Measurements from ENCODE around the gene C3orf62.
A peak's percentile ranks its signal among the peaks of the same experiment; 100 is the strongest.

The C3orf62 gene

DNA sequence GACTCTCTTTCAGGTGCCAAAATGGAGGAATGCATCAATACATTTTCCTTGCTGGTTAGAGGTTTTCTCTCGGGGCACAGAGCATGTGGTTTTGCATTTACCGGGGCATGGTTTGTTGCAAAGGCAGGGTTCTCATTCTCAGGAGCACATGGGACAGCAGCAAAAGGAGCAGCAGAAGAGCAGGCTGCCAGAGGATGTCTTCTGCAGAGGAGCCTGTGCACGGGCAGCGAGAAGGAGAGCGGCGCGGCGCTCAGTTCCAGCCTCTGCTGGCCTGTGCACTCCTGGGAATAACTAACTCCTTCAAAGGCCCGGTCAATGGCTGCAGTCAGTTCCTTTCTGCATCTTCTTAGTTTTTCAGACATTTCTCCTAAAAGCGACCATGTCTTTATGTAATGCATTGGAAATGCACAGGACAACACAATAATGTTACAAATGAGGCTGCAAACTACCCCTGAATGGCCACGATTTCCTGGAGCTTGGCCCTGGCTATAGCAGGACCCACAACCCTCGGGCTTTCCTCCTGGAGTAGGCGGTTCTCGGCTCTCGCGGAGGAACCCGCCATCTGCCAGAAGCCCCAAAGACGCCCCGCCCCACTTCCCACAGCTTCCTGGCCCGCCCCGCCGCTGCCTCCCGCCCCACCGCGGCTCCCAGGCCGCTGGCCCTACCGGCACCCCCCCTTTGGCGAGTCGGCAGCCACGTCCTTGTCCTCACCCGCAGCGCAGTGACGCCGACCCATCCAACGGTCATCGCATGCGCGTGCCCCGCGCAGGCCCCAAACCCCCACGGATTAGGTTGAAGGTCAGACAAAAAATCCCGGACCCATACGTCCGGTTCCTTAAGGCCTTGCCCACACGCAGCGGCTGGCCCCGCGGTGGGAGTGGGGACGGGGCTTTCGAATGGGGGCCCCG is at the start of gene C3orf62:
Gene C3orf62, minus strand, starts transcription at position 758 of the 908 bp plus-strand sequence. Its CDS starts 360 bp downstream, at position 398.
- DNase-seq (ENCODE audit: low read depth in 1 of 2, low spot score in 1 of 2), result peak; percentile 43 to 60

DNA sequence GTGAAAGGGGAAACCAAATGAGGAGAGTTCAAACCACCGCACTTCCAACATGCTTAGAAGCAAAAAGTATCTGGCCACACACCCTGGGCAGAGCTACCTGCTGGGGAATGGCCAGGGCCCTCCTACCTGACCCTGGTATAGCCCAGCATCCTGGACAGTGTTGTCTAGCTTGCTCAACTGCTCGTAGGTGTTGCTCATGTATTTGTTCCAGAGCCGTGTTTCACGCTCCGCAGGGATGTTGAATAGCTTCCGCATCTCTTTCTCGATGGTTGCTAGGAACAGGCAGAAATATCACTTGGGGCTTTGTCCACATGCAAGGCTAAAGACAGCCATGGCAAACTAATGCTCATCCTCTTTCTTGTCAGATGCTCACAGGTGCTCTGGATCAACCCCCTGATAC is 47.7 kb upstream of the C3orf62 start:
- no peak for DNase-seq (ENCODE audit: low read depth in 1 of 2, low spot score in 1 of 2)

DNA sequence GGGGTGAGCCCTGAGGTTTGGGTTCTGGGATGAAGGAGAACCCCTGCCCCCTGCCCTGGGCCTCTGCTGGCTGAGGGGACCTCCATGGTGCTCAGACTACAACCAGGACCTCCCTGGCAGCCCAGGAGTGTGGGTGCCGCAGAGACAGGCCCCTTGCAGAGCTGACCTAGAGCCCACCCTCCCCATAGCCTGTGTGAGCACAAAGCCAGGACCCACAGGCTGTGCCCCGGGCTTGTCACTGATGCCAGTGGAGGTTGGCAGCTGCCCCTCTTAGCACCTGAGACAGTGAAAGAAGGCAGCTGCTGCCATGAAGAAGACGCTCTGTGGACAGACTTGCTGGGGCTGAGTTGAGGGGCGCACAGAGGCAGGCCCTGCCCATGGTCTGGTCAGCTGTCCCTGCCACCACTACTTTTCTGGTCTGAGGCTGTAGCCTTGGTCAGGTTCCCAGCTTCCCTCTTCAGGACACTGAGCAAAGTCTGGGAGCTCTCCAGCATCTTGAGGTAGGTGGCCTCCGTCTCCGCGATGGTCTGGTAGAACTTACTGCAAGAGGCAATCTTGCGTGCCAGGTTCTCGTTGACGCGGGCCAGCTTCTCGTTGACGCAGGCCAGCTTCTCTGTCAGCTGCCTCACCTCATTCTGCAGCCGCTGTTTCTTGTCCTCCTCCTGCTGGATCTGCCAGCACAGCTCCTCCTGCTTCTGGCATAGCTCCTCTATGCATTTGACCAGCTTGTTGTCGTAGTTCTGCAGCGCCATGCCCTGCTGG is 39.8 kb upstream of the C3orf62 start:
- no peak for DNase-seq (ENCODE audit: low read depth in 1 of 2, low spot score in 1 of 2)

DNA sequence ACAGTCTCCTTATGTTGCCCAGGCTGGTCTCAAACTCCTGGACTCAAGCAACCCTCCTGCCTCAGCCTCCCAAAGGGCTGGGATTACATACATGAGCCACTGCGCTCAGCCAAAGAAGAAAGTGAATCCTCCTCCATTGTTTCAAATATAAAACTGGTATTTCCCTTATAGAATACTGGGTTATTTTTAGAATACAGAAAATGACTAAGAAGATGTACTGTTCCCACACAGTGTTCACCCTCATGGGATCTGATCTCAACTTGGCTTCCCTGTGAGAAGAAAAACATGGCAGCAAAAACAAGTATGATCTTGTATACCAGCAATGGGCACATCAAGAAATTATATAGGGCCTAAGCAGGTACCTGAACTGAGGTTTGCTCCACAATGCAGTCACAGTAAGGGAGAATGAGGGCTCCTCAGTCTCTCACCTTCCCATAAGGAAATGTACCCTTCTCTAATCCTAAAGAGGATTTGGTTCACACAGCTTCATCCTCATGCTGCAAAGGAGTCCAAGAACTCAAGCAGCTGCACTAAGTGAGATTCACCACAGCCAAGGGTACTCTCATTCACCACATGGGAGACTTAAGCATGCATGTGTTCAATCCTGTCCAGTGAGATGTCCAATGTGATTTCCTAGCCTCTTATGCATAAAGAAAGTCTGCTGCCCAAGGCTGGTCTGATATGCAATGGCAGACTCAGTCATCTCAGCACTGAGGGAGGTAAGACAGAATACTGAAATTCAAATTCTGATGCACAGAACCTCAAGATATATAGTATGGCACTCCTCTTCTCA is 37.1 kb upstream of the C3orf62 start:
- no peak for DNase-seq (ENCODE audit: low read depth in 1 of 2, low spot score in 1 of 2)

DNA sequence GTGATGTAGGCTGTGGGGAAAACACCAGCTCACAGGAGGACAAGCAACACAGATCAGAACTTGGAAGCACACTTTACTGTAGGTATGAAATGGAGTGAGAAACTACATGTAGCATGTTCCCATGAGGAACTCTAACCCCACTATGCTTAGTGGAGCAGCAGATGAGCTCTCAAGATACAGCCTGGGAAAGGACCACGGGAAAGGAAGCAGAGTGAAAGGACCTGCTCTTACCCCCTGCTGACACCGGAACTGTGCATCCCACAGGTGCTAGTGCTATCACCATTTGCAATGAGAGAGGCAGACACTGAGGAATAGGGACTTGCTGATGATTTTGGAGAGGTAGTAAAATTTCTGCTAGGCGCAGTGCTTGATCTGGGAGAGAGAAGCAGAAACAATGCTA is 34.3 kb upstream of the C3orf62 start:
- no peak for DNase-seq (ENCODE audit: low read depth in 1 of 2, low spot score in 1 of 2)

DNA sequence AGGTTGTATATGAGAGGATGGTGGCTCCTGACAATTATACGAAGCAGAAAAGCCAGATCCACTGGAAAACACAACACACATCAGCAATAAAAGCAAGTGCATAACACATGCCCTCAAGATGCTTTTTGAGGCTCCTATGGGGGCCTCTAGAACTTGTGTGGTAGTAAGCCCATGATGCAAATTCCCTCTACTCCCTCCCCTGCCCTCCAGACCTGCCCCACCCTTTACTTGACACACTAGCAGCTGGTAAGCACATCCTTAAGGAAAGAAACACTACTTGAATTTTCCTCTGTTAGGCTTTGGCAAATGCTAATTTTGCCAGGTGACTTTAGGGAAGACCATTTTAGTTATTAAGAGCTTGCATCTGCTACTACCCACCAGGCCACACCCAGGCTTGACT is 33.6 kb upstream of the C3orf62 start:
- no peak for DNase-seq (ENCODE audit: low read depth in 1 of 2, low spot score in 1 of 2)

DNA sequence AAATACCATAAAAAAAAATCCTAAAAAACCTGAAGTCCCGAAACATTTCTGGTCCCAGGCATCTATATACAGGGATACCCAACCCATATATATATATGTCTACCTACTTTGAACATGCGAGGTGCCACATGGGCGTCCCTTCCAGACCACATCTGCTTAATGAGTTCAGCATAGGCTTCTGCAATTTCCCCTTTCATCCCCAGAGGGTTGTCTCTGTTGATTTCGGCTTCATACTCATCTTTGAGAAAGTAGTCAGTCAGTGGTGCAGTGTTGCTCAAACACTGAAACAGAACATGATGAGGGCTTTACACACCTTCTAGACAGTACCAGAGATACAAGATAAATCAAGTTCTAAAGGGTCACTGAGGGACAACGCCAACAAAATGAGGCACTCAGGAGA is 28.6 kb upstream of the C3orf62 start:
- no peak for DNase-seq (ENCODE audit: low read depth in 1 of 2, low spot score in 1 of 2)

DNA sequence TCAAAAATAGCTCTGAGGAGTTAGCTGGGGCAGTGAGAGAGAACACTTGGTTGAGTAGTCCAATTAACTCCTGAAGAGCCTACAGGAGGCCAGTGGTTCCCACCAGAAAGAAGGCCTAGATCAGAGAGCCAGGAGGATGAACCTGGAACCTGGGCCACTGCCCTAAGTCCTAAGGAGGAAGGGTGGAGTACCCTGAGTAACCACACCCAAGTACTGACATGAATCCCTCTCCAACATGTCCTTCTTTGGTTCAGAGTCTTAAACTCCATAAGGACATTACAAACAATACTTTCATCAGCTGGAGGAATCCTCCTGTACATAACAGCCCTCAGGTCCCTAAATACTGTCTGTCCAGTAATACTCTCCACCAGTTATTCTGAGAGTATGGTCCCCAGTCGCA is 25.6 kb upstream of the C3orf62 start:
- DNase-seq (ENCODE audit: low read depth in 1 of 2, low spot score in 1 of 2), result no peak

DNA sequence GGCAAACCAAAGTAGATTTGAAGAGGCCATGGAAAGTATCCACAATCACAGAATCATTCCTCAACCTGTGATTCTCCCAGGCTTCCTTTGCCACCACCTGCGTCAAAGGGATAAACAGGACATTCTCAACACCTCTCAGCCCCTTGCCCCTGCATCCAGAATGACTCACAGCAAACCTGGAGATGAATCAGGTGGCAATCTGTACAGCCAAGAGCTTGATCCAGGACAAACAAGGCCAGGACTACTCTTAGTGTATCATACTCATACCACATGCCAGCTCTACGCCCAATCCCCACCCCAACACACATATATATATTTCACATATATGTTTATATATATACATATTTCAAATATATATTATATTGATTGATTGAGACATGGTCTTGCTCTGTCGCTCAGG is 23.6 kb upstream of the C3orf62 start:
- no peak for DNase-seq (ENCODE audit: low read depth in 1 of 2, low spot score in 1 of 2)

DNA sequence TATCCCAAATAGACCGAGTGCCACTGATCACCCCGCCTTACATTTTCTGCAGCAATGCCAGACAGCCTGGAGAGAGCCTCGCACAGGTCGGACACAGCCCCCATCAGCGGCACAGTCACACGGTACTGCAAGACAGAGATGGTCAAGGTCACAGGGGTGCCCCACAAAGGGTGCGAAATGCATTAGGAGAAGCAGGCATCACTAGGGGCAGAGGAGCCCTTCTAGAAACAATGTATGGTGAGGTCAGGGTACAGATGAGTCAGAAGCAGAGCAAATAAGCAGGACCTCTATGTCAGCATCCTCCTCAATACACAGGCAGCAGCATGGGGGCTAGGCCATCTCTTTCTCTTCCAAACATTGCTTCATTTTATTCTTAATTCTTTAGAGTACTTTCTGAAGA is 21.5 kb upstream of the C3orf62 start:
- no peak for DNase-seq (ENCODE audit: low read depth in 1 of 2, low spot score in 1 of 2)

DNA sequence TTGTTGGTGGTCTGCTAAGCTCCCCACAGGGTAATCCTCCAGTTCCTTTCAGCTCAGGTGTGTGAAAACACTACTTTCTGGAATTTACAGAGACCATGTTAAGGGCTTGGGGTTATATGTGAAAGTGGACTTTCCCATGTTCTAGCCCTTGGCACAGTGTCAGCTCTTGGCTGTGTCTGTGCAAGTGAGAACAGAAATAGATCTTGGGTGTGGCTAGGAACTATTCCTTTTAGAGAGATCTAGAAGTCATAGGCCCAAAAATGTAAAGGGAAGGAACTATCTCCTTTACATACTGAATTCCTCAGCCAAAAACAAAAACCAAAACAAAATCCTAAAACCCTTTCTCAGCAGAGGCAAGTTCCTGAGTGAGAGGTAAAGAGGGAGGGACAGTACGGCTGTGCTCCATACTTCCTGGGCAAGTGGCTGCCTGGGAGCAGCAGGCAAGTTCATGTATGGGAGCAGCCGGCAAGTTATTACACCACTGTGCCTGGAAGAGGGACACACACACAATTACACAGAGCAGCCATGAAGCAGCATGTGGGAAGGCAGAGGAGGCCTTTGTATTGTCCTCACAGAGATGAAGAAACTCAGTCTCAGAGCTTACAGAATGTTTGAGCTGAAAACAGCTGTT is 19.9 kb upstream of the C3orf62 start:
- no peak for DNase-seq (ENCODE audit: low read depth in 1 of 2, low spot score in 1 of 2)

DNA sequence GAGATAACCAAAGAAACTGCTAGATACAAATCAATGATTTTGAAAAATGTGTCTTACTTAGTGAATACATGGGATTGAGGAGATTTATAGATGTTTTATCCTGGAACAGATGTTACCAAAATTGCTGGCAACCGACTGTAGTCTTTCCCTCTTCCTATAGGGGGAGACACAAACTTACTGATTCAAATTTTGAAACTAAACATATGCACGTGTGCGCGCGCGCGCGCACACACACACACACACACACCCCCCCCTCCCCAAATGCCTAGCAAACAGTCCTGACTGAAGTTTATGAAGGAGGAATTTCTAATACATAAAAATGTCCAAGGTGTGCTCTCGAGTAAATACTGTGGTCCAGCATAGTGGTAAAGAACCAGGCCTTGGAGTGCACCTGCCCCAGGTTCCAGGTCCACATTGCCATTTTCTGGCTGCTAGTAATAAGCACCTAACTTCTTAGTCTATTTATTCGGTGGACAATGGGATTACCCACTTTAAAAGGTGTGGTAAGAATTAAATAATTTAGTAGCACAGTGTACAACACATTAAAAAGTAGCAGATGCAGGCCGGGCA is 18.5 kb upstream of the C3orf62 start:
- DNase-seq (ENCODE audit: low read depth in 1 of 2, low spot score in 1 of 2), result no peak

DNA sequence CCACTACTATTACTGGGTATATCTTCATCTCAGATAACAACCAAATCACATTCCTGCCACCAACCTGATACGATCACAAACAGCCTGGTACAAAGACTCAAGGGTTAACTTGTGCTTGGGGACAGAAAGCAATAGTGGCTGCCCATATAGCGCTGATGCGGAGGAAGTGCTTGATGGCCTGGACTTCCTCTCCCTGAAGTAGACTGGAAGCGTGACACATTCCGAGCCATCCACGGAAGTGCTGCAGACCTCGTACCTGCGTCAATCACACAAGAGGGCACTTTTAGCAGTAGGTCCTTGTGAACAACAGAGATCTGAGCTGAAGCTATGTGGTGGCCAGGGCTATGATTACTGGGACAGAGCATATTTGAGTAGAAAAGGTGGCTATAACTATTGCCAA is 17.3 kb upstream of the C3orf62 start:
- no peak for DNase-seq (ENCODE audit: low read depth in 1 of 2, low spot score in 1 of 2)

DNA sequence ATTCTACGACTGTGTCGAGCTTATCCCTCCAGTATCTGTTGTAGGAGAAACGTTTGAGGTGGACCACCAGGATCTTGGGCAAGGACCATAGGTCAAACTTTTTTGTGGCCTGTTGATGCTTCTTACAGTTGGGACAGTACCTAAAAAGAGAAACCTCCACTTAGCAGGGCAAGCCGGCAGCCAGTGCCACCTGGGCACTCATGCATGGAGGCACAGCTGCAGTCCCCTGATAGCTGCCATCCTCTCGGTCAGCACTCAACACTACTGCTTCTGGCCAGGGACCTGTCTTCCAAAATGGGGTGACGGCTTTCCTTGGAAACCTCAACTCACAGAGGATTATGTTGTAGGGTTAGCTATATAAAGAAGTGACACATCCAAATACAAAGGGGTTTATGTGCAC is 7.0 kb upstream of the C3orf62 start:
- DNase-seq (ENCODE audit: low read depth in 1 of 2, low spot score in 1 of 2), result no peak

DNA sequence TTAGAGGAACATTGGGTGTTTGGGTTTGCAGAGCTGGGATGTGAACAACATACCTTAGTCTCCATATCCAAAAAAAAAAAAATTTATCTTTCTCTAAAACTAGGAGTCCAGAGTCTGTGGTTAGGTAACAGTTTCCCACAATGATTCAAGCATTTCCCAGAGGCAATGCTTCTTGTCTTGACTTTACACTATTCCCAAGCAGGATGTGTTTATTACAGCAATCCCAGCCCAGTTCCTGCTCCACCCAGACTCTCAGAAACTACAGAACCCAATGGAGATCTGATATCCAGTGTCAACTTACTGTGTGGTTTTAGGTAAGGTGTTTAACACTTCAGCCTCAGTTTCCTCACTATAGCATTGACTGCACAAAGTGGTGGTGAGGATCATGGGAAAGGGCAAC is 2.3 kb upstream of the C3orf62 start:
- DNase-seq (ENCODE audit: low read depth in 1 of 2, low spot score in 1 of 2), result no peak

DNA sequence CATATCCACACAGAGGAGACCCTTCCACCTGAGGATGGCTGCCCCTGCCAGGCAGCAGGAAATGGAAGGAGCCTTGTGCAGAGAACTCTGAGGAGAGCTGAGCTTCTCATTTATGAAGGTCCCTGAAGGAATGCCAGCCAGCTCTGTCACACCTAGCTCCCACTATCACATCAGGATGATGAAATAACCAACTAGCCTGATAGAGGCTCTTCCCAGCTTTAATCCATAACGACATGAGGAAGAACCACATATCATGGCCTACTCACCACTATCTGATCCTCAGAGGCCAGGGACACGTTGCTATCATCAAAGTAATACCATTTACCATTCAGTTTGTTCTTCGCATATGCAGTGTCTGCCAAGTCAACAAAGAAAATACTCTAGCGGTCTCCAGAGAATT is 1.5 kb upstream of the C3orf62 start:
- no peak for DNase-seq (ENCODE audit: low read depth in 1 of 2, low spot score in 1 of 2)

DNA sequence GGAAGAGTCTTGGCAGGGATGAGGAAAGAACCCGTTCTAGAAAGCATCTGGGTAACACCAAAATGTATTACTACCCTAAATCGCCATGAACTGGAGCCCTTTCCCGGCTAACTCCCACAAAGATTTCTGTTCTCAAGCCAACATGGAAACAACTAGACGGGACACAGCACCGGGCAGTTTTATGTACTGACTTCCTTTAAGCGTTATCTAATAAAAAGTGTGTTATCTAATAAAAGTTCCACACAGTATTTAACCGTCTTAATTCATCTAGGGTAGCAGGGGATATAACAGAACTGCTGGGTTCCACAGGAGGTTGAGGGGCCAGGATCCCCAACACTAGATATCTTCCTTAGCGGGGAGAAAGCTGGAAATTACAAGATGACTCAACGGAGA is 347 bp upstream of the C3orf62 start:
- DNase-seq (ENCODE audit: low read depth in 1 of 2, low spot score in 1 of 2), result no peak

DNA sequence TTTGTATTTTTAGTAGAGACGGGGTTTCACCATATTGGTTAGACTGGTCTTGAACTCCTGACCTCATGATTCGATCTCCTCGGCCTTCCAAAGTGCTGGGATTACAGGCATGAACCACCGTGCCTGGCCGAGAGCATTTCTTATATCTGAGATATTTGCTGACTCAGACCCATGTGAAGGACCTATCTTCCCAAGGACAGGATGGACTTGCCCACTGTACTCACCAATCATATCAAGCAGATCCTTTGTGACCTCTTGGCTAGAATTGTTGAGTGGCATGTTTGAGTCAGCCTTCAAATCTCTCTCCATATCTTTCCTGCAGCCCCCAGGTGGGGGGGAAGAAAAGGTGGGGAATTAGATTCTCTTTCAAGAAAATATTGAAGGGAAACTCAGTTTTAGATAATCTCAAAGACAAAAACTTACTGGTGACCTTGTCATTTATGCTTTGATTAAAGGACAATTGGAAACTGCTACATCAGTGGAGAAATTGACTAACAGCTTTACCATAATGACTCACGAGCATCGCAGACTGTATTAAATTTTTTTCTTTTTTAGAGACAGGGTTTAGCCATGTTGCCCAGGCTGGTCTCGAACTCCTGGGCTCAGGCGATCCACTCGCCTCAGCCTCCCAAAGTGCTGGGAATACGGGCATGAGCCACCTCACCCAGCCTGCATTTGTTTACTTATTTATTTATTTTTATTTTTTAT is 3.1 kb downstream of the C3orf62 start:
- no peak for DNase-seq (ENCODE audit: low read depth in 1 of 2, low spot score in 1 of 2)

DNA sequence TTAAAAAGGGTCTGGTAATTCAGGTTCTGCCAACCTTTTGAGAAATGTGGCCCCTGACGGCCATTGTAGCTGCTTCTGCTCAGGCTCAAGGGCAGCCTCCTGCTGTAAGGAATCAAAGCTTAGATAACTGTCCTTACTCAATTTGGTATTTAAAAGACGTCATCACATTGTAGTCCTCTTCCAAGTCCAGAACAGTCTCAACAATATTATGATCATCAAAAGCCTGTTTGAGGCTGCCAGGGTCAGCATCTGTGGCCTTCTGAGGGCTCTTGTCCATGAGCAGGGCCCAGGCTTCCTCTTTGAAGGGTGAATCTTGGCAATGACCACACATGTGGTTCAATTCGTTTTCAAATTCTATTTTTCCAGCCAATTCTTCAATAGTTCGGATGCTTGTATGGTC is 6.0 kb downstream of the C3orf62 start:
- DNase-seq (ENCODE audit: low read depth in 1 of 2, low spot score in 1 of 2), result no peak

DNA sequence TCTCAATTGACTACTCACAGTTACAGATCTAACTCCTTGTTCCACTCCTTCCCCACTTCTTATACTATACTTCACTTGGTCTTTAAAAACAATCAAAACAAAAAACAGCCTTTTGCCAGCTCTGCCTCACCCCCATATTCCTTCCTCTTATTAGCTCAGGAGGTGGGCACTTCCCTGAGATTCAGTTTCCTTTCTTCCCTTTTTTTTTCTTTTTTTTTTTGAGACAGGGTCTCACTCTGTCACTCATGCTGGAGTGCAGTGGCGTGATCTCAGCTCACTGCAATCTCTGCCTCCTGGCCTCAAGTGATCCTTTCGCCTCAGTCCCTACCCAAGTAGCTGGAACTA is 6.9 kb downstream of the C3orf62 start:
- DNase-seq (ENCODE audit: low read depth in 1 of 2, low spot score in 1 of 2), result no peak
